Testis (tissue), 2 donors: ENCODE data around the gene OVOL1.

Experiments
- CTCF ChIP-seq, 3 experiments: fragments of 450-650 bp in 2 of 3; fragments of 200-600 bp in 1 of 3; sonication (generic) in 1 of 3; IDR thresholded peaks; one replicate each; pipeline ENCODE4 v1.5.1; 2016 to 2019; ENCODE audit warnings: antibody characterized with exemption in 3 of 3, mild to moderate bottlenecking in 2 of 3, moderate library complexity in 1 of 3
- POLR2A ChIP-seq: fragments of 450-650 bp; IDR thresholded peaks from one replicate; pipeline ENCODE4 v1.6.1; 2017; ENCODE audit warnings: antibody characterized with exemption, mild to moderate bottlenecking, moderate library complexity

- TF ChIP-seq POLR2A (no peak), CTCF (IDR thresholded peaks at IDR 0.05) (no peak)
Measured at GRCh38 chr11:65790902-65791650, 4.2 kb downstream of the OVOL1 start.
